Spleen (tissue), 11 donors: ENCODE data around the gene CD83. TPM values are rescaled to one million over a fixed set of nuclear protein-coding genes. Genes with fewer than 3 reads are reported as not detected.

Source experiments
- DNase-seq: peaks from one replicate; pipeline ENCODE4 v3.0.0-alpha.2; 2020
- H3K27ac ChIP-seq, 8 donors: fragments of 200-600 bp; sonication (generic) in 7 of 8; 1 replicate in 4 of 8; 2 replicates in 4 of 8; pipeline versions ENCODE4 v1.5.0 to v1.8.0; 2016 to 2021; ENCODE audit warnings: inconsistent platforms in 4 of 8, mild to moderate bottlenecking in 4 of 8, moderate library complexity in 1 of 8
- H3K27me3 ChIP-seq, 7 donors: fragments of 200-600 bp; sonication (generic) in 6 of 7; replicated peaks in 1 of 7; 1 replicate in 4 of 7; 2 replicates in 3 of 7; pipeline versions ENCODE4 v1.5.0 to v1.8.0; 2016 to 2021; ENCODE audit warnings: inconsistent platforms in 3 of 7, mild to moderate bottlenecking in 1 of 7
- H3K36me3 ChIP-seq, 6 donors: fragments of 200-600 bp; sonication (generic) in 5 of 6; 1 replicate in 4 of 6; 2 replicates in 2 of 6; pipeline versions ENCODE4 v1.5.0 to v1.8.0; 2016 to 2021; ENCODE audit warnings: inconsistent platforms in 2 of 6
- H3K4me1 ChIP-seq, 6 donors: fragments of 200-600 bp; sonication (generic) in 5 of 6; 1 replicate in 3 of 6; 2 replicates in 3 of 6; pipeline versions ENCODE4 v1.5.0 to v1.8.0; 2016 to 2021; ENCODE audit warnings: inconsistent platforms in 3 of 6
- H3K4me3 ChIP-seq, 8 donors: fragments of 200-600 bp; sonication (generic) in 7 of 8; 1 replicate in 4 of 8; 2 replicates in 4 of 8; pipeline versions ENCODE4 v1.5.0 to v1.8.0; 2016 to 2021; ENCODE audit warnings: inconsistent platforms in 4 of 8, mild to moderate bottlenecking in 4 of 8, moderate library complexity in 2 of 8
- H3K9me3 ChIP-seq, 8 donors: fragments of 200-600 bp; sonication (generic) in 7 of 8; 1 replicate in 4 of 8; 2 replicates in 4 of 8; pipeline versions ENCODE4 v1.5.0 to v1.8.0; 2016 to 2021; ENCODE audit warnings: inconsistent platforms in 4 of 8
- POLR2A ChIP-seq, 3 donors: fragments of 450-650 bp; IDR thresholded peaks; one replicate each; pipeline ENCODE4 v1.5.1; 2017; ENCODE audit warnings: antibody characterized with exemption in 3 of 3, mild to moderate bottlenecking in 1 of 3
- POLR2AphosphoS5 ChIP-seq, 3 donors: sonication (generic); formaldehyde crosslinking; IDR thresholded peaks; one replicate each; pipeline ENCODE4 v1.5.1; 2017; ENCODE audit warnings: antibody characterized with exemption in 3 of 3
- WGBS, 5 donors: extraction: QIAGEN DNeasy Blood & Tissue Kit in 3 of 5; methylation state at CpG; one replicate each; pipeline versions ENCODE4 v1.1.5 to v1.1.7; 2013 to 2018; 5-methylcytosine and 5-hydroxymethylcytosine counted together
- intact Hi-C: fragments of 100-400 bp; cut with DNase I; formaldehyde crosslinking; loops from one replicate; pipeline ENCODE4 v1.15.0; 2023; ENCODE audit warnings: low total_unique reads
- polyA plus RNA-seq, 3 donors: library from polyadenylated mRNA; stranded (reverse); fragments of 200-250 nt; gene quantifications; one replicate each; pipeline ENCODE4 v1.2.1, GENCODE V29; 2013
- total RNA-seq, 7 donors: library from RNA; depleted of rRNA in 3 of 7; stranded (reverse); fragments of >200 nt in 3 of 7; fragmentation: NEBNext Ultra II Directional in 4 of 7; extraction: Animal tissue kit (Norgen Biotek cat#: 25700) in 4 of 7; gene quantifications; one replicate each; pipeline versions ENCODE4 v1.1.0 to v1.2.1, GENCODE V29; 2016 to 2021
- TF ChIP-seq, protein P1 (sequence below), 11 experiments: fragments of 200-600 bp in 7 of 11; fragments of 450-650 bp in 4 of 11; sonication (generic) in 4 of 11; IDR thresholded peaks in 8 of 11; conservative IDR thresholded peaks in 3 of 11; 1 replicate in 7 of 11; 2 replicates in 4 of 11; pipeline versions ENCODE4 v1.4.0 to v1.8.0; 2016 to 2021; ENCODE audit warnings: antibody characterized with exemption in 11 of 11, inconsistent platforms in 4 of 11, mild to moderate bottlenecking in 1 of 11
- donor health status: healthy with polysubstance abuse.
- donor health status: DM: no; HTN: no; CAD: no; lungs with moderate emphysema.
- donor health status: DM: no; HTN: no; CAD: no.
- donor health status: Bipolar disorder and iron deficiency.
- donor health status: healthy.
- donor health status: DM: no; HTN: no; CAD: no.
- donor health status: DM: yes; HTN: yes; CAD: no.

Gene CD83
- total and polyA plus RNA-seq, 10 donors = 11.7 to 51.5 (median 22.6) TPM

DNA sequence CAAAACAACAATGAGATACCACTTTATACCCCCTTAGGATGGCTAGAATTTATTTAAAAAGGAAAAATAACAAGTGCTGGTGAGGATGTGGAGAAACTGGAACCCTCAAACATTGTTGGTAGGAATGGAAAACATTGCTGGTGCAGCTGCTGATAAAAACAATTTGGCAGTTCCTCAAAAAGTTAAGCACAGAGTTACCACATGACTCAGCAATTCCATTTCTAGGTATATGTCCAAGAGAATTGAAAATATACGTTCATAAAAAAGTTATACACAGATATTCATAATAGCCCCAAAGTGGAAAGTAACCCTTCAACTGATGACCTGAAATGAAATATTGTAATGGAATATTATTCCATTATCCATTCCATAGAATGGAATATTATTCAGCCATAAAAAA, 55.0 kb downstream of the CD83 start:
- Histone ChIP-seq H3K27me3 (no peaks in the 10 kb centered on the region), H3K4me3 (no peak overlapping the region), H3K4me1 (peaks cover 0 to 5% (median 0%) of the 10 kb centered on the region in 6 donors), H3K9me3 (peaks cover 0 to 51% (median 34%) of the 10 kb centered on the region in 8 donors), H3K36me3 (no peaks in the 10 kb centered on the region), H3K27ac (no peak overlapping the region)
- TF ChIP-seq, protein P1, sequence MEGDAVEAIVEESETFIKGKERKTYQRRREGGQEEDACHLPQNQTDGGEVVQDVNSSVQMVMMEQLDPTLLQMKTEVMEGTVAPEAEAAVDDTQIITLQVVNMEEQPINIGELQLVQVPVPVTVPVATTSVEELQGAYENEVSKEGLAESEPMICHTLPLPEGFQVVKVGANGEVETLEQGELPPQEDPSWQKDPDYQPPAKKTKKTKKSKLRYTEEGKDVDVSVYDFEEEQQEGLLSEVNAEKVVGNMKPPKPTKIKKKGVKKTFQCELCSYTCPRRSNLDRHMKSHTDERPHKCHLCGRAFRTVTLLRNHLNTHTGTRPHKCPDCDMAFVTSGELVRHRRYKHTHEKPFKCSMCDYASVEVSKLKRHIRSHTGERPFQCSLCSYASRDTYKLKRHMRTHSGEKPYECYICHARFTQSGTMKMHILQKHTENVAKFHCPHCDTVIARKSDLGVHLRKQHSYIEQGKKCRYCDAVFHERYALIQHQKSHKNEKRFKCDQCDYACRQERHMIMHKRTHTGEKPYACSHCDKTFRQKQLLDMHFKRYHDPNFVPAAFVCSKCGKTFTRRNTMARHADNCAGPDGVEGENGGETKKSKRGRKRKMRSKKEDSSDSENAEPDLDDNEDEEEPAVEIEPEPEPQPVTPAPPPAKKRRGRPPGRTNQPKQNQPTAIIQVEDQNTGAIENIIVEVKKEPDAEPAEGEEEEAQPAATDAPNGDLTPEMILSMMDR (IDR thresholded peaks at IDR 0.05 in 8 of 11, conservative IDR thresholded peaks at IDR 0.05 in 3 of 11) = no peak
- TF ChIP-seq POLR2A (IDR thresholded peaks at IDR 0.05) = no peak
- intact Hi-C loops = no loop called here
- WGBS, 5 donors = 76 to 90% (median 84%) methylated on average over 1 of the region's 1 CpG
- DNase-seq = no peak

- TF ChIP-seq, protein P1 (IDR thresholded peaks at IDR 0.05 in 8 of 11, conservative IDR thresholded peaks at IDR 0.05 in 3 of 11) = no peak
- intact Hi-C loops = no loop called here
- Histone ChIP-seq H3K27me3 (no peaks in the 10 kb centered on the region), H3K9me3 (peaks cover 0 to 38% (median 28%) of the 10 kb centered on the region in 8 donors), H3K36me3 (no peaks in the 10 kb centered on the region), H3K4me3 (no peak overlapping the region), H3K4me1 (peaks cover 0 to 5% (median 0%) of the 10 kb centered on the region in 6 donors), H3K27ac (no peak overlapping the region)
- DNase-seq = no peak
- 47 to 62% (median 56%) methylated on average over 3 of the region's 3 CpGs for WGBS, 5 donors
These were observed 56.7 kb downstream of the CD83 start for GRCh38 chr6:14174226-14174625.

DNA sequence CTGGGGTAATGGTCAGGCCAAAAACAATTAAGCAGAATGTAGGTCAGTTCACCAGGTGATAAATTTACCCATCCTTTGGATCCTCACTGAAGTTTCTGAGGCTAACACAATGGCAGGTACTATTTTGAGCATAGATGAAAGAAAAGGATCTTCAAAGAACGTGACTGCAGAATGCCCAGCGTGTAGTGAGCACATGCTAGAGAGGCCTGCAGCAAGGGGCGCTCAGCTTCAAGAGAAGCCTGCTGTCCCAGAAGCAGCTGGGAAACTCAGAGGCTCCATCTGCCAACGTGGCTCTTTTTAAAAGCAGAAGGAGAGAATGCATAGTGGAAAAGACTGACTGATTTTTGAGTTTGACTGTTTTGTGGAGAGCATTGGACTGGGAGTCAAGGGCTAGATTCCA, 57.4 kb downstream of the CD83 start:
- TF ChIP-seq, protein P1 (IDR thresholded peaks at IDR 0.05 in 8 of 11, conservative IDR thresholded peaks at IDR 0.05 in 3 of 11) = no peak
- no peak for TF ChIP-seq POLR2AphosphoS5 (IDR thresholded peaks at IDR 0.05)
- no peak for TF ChIP-seq POLR2A (IDR thresholded peaks at IDR 0.05)
- Histone ChIP-seq H3K27ac (no peak overlapping the region), H3K27me3 (no peaks in the 10 kb centered on the region), H3K4me1 (peaks cover 0 to 5% (median 0%) of the 10 kb centered on the region in 6 donors), H3K36me3 (no peaks in the 10 kb centered on the region), H3K9me3 (peaks cover 0 to 31% (median 21%) of the 10 kb centered on the region in 8 donors), H3K4me3 (no peak overlapping the region)
- WGBS, 5 donors = 77 to 85% (median 82%) methylated on average over 4 of the region's 4 CpGs
- intact Hi-C loops = no loop called here
- no peak for DNase-seq

DNA sequence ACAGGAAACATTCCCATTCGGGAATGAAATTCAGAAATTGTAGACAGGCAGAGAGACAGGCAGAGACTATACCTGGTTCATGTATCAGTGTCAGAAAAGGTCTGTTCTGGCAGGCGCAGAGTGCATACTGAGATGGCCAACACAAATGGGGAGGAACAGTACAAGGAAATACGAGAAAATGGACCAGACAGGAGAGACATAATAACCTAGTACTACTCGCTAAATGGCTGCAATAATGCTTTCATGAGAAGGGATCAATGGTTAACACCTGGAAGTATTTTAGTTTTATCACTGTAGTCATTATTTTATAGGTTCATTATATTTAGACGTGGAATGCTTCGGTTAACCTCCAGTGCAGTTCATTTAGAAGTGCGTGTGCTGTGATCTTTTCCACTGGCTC, 58.9 kb downstream of the CD83 start:
- H3K4me1 ChIP-seq = peaks cover 0 to 5% (median 0%) of the 10 kb centered on the region in 6 donors
- intact Hi-C loops = no loop called here
- peaks cover 0 to 16% (median 6%) of the 10 kb centered on the region in 8 donors for H3K9me3 ChIP-seq
- no peaks in the 10 kb centered on the region for H3K27me3 ChIP-seq
- H3K27ac ChIP-seq = no peak overlapping the region
- DNase-seq = no peak
- 59 to 91% (median 78%) methylated on average over 7 of the region's 7 CpGs for WGBS, 5 donors
- no peaks in the 10 kb centered on the region for H3K36me3 ChIP-seq
- TF ChIP-seq POLR2A (IDR thresholded peaks at IDR 0.05) = no peak
- TF ChIP-seq, protein P1 (IDR thresholded peaks at IDR 0.05 in 8 of 11, conservative IDR thresholded peaks at IDR 0.05 in 3 of 11) = no peak
- no peak for TF ChIP-seq POLR2AphosphoS5 (IDR thresholded peaks at IDR 0.05)
- H3K4me3 ChIP-seq = no peak overlapping the region
